Measurements from ENCODE around the gene VCPKMT.

DNA sequence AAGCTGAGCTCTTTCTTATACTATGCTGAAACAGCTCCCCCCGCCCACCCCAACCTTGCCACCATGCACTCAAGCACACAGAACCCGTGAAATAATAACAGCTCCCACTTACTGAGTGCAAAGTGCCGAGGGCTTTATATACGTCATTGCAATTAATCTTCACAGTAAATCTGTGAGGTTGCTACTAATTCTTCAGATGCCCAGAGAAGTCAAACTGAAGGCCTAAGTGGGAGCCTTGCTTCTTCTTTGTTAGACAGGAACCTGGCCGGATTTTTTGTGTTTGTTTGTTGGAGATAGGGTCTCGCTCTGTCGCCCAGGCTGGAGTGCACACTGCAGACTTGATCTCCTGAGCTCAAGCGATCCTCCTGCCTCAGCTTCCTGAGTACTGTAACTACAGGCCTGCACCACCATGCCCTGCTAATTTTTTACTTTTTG, 34.0 kb downstream of the VCPKMT start:
- TF ChIP-seq ZNF274 (IDR thresholded peaks at IDR 0.05; ENCODE audit: low read depth, low read length) (no peak), YY1 (IDR thresholded peaks at IDR 0.05; ENCODE audit: insufficient read depth, insufficient read length) (no peak)

Measured in NT2/D1 (cell line).